SJSA1 (cell line): Measurements from ENCODE around the gene PRAF2. TPM values are rescaled to one million over a fixed set of nuclear protein-coding genes. Genes with fewer than 3 reads are reported as not detected.

Experiments
- DNase-seq, 2 experiments: peaks; one replicate each; pipeline ENCODE4 v3.0.0-alpha.2; 2015 to 2020; ENCODE audit warnings: low spot score in 2 of 2, low read depth in 1 of 2
- H3K27ac ChIP-seq: fragments of 250-450 bp; sonication (Bioruptor Pico); 2 replicates; pipeline ENCODE4 v1.5.1; 2020; ENCODE audit warnings: mild to moderate bottlenecking, moderate library complexity
- H3K27me3 ChIP-seq: fragments of 250-450 bp; sonication (Bioruptor Pico); replicated peaks from 2 replicates; pipeline ENCODE4 v1.5.1; 2020; ENCODE audit warnings: mild to moderate bottlenecking, moderate library complexity
- H3K36me3 ChIP-seq: fragments of 250-450 bp; sonication (Bioruptor Pico); 2 replicates; pipeline ENCODE4 v1.5.1; 2020; ENCODE audit warnings: mild to moderate bottlenecking
- H3K4me1 ChIP-seq: fragments of 250-450 bp; sonication (Bioruptor Pico); replicated peaks from 2 replicates; pipeline ENCODE4 v1.6.1; 2021; ENCODE audit warnings: mild to moderate bottlenecking
- H3K4me3 ChIP-seq: fragments of 250-450 bp; sonication (Bioruptor Pico); 2 replicates; pipeline ENCODE4 v1.5.1; 2020; ENCODE audit warnings: mild to moderate bottlenecking
- H3K9me3 ChIP-seq: fragments of 250-450 bp; sonication (Bioruptor Pico); replicated peaks from 2 replicates; pipeline ENCODE4 v1.5.1; 2020; ENCODE audit warnings: mild to moderate bottlenecking
- total RNA-seq: library from RNA; depleted of rRNA; stranded (reverse); fragments of >200 nt; shearing (Covaris generic); gene quantifications from 2 replicates; pipeline ENCODE4 v1.2.3, GENCODE V29; 2014

The PRAF2 gene
- total RNA-seq, 1 experiment from 2014 or later: 5.6 TPM

DNA sequence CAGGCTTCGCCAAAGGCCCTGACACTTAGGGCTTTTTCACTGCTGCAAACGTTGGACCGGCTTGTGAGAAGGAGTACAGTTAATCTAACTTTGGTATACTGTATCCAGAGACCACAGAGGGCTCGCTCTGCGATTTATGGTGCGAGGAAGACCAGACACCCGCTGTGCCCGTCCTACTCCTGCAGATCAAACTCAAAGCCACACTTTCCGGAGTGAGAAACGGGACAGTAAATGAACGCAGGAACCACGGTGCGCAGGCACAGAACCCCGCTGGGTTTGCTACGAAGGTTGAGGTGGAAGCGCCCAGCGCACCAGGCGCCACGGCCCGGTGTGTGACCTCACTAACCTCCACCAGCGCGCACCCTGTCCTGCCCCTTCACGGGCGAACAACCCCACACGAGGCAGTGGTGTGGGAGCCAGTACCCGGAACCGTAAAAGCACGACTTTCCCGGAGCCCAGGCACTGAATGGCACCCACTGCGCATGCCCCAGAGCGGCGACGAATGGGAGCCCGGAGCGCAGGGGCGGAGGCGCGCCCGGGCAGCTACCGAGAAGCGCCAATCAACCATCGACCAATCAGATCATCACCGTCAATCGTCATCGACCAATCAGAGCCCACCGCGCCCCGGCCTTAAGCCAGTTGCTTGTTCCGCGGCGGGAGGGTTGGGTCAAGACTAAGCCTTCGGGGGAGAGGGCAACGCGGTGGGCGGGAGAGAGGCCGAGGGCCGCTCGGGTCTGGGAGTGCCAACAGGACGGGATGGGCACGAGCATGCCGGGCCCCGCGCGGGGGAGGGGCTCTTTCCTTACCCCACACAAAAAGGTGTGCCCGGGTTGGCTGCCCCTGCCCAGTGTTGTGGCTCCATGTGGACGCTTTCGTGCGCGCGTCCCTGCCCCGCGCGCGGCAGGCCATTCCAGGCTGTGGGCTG, 27.2 kb upstream of the PRAF2 start:
- Histone ChIP-seq H3K36me3 (no peaks in the 10 kb centered on the region), H3K4me1 (peaks cover 4% of the 10 kb centered on the region; the same call in 1 of the 2 replicates), H3K4me3 (peak overlapping the region; percentile 62), H3K27ac (peak overlapping the region; percentile 9; the same call in 1 of the 2 replicates), H3K27me3 (no peaks in the 10 kb centered on the region), H3K9me3 (no peaks in the 10 kb centered on the region)
- peak; percentile 81 to 88 for DNase-seq

DNA sequence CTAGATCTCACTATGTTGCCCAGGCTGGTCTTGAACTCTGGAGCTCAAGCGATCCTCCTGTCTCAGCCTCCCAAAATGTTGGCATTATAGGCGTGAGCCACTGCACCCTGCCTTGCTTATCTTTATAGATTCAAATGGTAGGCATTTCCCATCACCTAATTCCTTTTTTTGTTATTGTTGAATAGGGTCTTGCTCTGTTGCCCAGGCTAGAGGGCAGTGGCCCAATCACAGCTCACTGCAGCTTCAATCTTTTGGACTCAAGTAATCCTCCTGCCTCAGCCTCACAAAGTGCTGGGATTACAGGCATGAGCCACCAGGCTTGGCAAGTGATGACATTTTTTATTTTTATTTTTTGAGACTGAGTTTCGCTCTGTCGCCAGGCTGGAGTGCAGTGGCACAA, 22.6 kb upstream of the PRAF2 start:
- H3K27me3 ChIP-seq: no peaks in the 10 kb centered on the region
- no peak for DNase-seq
- no peaks in the 10 kb centered on the region for H3K9me3 ChIP-seq
- no peak overlapping the region for H3K4me3 ChIP-seq
- H3K4me1 ChIP-seq: peaks cover 1% of the 10 kb centered on the region; the same call in 1 of the 2 replicates
- H3K36me3 ChIP-seq: no peaks in the 10 kb centered on the region
- no peak overlapping the region for H3K27ac ChIP-seq

- DNase-seq: no peak
- Histone ChIP-seq H3K4me1 (no peaks in the 10 kb centered on the region), H3K4me3 (no peak overlapping the region), H3K27ac (no peak overlapping the region), H3K27me3 (no peaks in the 10 kb centered on the region), H3K36me3 (no peaks in the 10 kb centered on the region), H3K9me3 (no peaks in the 10 kb centered on the region)
Observed at GRCh38 chrX:49089553-49089952, 15.8 kb upstream of the PRAF2 start.

GRCh38 chrX:49082271-49082871, 8.6 kb upstream of the PRAF2 start:
- no peak overlapping the region for H3K27ac ChIP-seq
- no peak for DNase-seq
- H3K27me3 ChIP-seq: no peaks in the 10 kb centered on the region
- 0 out of 2 replicates have a peak, but pooled peaks cover 3% of the 10 kb centered on the region for H3K4me1 ChIP-seq
- H3K4me3 ChIP-seq: no peak overlapping the region
- H3K9me3 ChIP-seq: no peaks in the 10 kb centered on the region
- H3K36me3 ChIP-seq: peaks cover 3% of the 10 kb centered on the region; the same call in 1 of the 2 replicates

- Histone ChIP-seq H3K27me3 (no peaks in the 10 kb centered on the region), H3K36me3 (peaks cover 7% of the 10 kb centered on the region; the same call in 1 of the 2 replicates), H3K4me1 (0 out of 2 replicates have a peak, but pooled peaks cover 3% of the 10 kb centered on the region), H3K4me3 (peak within 1 kb of the TSS; percentile 55), H3K27ac (peak within 1 kb of the TSS; percentile 93), H3K9me3 (no peaks in the 10 kb centered on the region)
- DNase-seq: peak; percentile 65 to 76
Observed at GRCh38 chrX:49079489-49080428, 6.0 kb upstream of the PRAF2 start, which contains the start of gene WDR45. TSS of gene WDR45 (minus strand) at chrX:49079887. CDS start at chrX:49078095, 1,792 bp downstream.

GRCh38 chrX:49077941-49078340, 4.1 kb upstream of the PRAF2 start:
- Histone ChIP-seq H3K4me3 (no peak overlapping the region), H3K9me3 (no peaks in the 10 kb centered on the region), H3K36me3 (peaks cover 11% of the 10 kb centered on the region; the same call in 1 of the 2 replicates), H3K27me3 (no peaks in the 10 kb centered on the region), H3K4me1 (peaks cover 8% of the 10 kb centered on the region), H3K27ac (no peak overlapping the region)
- no peak for DNase-seq

- Histone ChIP-seq H3K9me3 (no peaks in the 10 kb centered on the region), H3K27me3 (no peaks in the 10 kb centered on the region), H3K27ac (no peak overlapping the region), H3K4me3 (no peak overlapping the region), H3K4me1 (peaks cover 8% of the 10 kb centered on the region), H3K36me3 (peaks cover 11% of the 10 kb centered on the region; the same call in 1 of the 2 replicates)
- no peak for DNase-seq
Observed at GRCh38 chrX:49075347-49075746, 1.5 kb upstream of the PRAF2 start.

GRCh38 chrX:49072712-49073095, 1.1 kb downstream of the PRAF2 start:
- Histone ChIP-seq H3K27ac (no peak overlapping the region), H3K4me3 (peak overlapping the region; percentile 64; the same call in 1 of the 2 replicates), H3K27me3 (no peaks in the 10 kb centered on the region), H3K4me1 (peaks cover 5% of the 10 kb centered on the region), H3K9me3 (no peaks in the 10 kb centered on the region), H3K36me3 (peaks cover 11% of the 10 kb centered on the region; the same call in 1 of the 2 replicates)
- no peak for DNase-seq

DNA sequence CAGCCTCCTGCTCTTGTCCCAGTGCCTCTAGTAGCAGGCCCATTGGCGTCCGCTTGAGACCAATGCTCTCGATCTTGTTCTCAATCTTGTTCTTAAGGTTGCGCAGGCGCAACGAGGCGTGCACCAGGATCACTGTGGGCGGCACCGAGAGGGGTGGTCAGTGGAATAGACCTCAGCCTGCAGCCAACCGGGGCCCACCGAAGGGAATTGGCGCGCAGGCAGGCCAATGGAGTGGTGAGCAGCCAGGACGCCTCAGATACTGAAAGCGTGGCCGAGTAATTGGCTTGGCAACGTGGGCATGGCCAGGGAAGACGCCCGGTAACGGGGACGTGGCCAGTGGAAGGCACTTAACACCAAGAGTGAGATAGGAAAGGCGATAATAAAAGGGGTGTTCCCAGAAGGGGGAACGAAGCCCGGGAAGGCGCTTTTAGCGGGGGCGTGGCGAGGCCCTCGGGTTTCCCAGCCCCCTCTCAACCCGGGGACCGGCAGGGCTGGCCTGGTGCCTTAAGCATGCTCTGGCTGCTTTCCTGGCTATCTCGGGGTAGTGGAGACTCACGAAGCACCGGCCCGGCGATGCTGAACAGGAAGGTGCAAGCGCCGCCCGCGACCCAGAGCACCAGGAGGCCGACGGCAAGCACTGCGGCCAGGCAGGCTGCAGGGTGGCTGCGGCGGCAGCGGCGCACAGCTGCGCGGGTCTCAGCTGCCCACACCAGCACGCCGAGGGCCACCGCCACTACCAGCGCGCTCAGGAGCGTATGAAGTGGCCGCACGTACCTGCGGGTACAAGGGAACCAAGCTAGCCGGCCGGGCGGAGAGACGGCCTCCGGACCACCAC, 1.7 kb downstream of the PRAF2 start:
- Histone ChIP-seq H3K27ac (no peak overlapping the region), H3K9me3 (no peaks in the 10 kb centered on the region)
- no peak for DNase-seq

DNA sequence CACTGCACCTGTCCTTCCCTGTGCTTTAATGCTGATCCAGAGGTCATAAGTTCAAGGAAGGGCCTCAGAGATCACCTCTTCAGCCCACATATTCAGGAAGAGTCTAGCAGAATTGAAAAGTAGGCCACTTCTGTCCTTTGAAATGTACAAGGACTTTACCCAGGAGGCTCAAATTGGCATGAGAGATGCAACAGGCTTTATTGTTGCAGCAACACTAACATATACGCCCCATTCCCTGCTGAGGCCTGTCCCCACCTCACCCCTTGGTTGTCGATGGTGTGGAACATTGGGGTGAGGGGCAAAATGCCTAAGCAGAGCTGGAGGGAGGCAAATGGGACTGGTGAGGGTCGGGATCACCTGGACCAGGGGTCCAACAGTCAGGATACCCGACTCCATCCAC, 2.8 kb downstream of the PRAF2 start:
- no peaks in the 10 kb centered on the region for H3K27me3 ChIP-seq
- no peaks in the 10 kb centered on the region for H3K9me3 ChIP-seq
- no peak for DNase-seq
- H3K4me3 ChIP-seq: no peak overlapping the region
- H3K36me3 ChIP-seq: peaks cover 8% of the 10 kb centered on the region; the same call in 1 of the 2 replicates
- peaks cover 5% of the 10 kb centered on the region for H3K4me1 ChIP-seq
- no peak overlapping the region for H3K27ac ChIP-seq

More for the DNA sequence above, 1.7 kb downstream of the PRAF2 start:
- H3K4me1 ChIP-seq: peaks cover 5% of the 10 kb centered on the region
- peaks cover 8% of the 10 kb centered on the region; the same call in 1 of the 2 replicates for H3K36me3 ChIP-seq
- H3K27me3 ChIP-seq: no peaks in the 10 kb centered on the region
- no peak overlapping the region for H3K4me3 ChIP-seq

GRCh38 chrX:49069038-49069437, 4.8 kb downstream of the PRAF2 start:
- no peaks in the 10 kb centered on the region for H3K27me3 ChIP-seq
- peaks cover 3% of the 10 kb centered on the region; the same call in 1 of the 2 replicates for H3K36me3 ChIP-seq
- no peak overlapping the region for H3K27ac ChIP-seq
- no peak overlapping the region for H3K4me3 ChIP-seq
- no peak for DNase-seq
- no peaks in the 10 kb centered on the region for H3K9me3 ChIP-seq
- H3K4me1 ChIP-seq: peaks cover 2% of the 10 kb centered on the region

GRCh38 chrX:49067285-49068120, 6.3 kb downstream of the PRAF2 start:
- DNase-seq: no peak
- Histone ChIP-seq H3K9me3 (no peaks in the 10 kb centered on the region), H3K4me3 (no peak overlapping the region), H3K4me1 (no peaks in the 10 kb centered on the region), H3K27ac (no peak overlapping the region), H3K36me3 (no peaks in the 10 kb centered on the region), H3K27me3 (no peaks in the 10 kb centered on the region)
